Mammary epithelial cell (primary cell): ENCODE measurements around the gene DENND1A.

Source experiments
- EZH2 ChIP-seq: IDR thresholded peaks from 2 replicates; pipeline ENCODE4 v1.6.1; 2012; ENCODE audit warnings: low read length, inconsistent platforms, borderline replicate concordance
- TF ChIP-seq, protein P1 (sequence below), 2 donors: IDR thresholded peaks in 1 of 2; conservative IDR thresholded peaks in 1 of 2; 2 replicates each; pipeline ENCODE4 v1.5.1; 2011 to 2012; ENCODE audit warnings: inconsistent platforms in 2 of 2, low read length in 2 of 2, mild to moderate bottlenecking in 2 of 2, control low read depth in 1 of 2, low read depth in 1 of 2; ENCODE audit not compliant: insufficient read depth in 1 of 2; ENCODE audit errors: extremely low read depth in 1 of 2

DNA sequence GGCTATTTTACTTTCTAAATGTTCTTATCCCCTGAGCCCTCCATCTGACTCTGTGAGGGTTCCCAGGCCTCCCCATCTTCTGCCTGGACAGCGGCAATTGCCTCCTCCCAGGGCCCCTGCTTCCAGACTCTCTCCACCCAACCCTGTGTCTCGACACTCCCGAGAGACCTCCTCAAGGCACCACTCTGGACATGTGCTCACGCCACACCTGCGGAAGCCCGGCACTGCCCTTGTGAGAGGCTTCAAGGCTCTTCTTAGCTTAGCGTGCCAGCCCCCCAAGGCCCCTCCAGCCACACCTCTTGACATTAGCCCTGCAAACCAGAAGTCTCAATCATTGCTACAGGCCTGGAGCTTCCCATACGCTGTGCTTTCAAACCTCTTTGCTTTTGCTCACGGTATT is 449.8 kb downstream of the DENND1A start:
- TF ChIP-seq EZH2, result no peak
- TF ChIP-seq, protein P1, sequence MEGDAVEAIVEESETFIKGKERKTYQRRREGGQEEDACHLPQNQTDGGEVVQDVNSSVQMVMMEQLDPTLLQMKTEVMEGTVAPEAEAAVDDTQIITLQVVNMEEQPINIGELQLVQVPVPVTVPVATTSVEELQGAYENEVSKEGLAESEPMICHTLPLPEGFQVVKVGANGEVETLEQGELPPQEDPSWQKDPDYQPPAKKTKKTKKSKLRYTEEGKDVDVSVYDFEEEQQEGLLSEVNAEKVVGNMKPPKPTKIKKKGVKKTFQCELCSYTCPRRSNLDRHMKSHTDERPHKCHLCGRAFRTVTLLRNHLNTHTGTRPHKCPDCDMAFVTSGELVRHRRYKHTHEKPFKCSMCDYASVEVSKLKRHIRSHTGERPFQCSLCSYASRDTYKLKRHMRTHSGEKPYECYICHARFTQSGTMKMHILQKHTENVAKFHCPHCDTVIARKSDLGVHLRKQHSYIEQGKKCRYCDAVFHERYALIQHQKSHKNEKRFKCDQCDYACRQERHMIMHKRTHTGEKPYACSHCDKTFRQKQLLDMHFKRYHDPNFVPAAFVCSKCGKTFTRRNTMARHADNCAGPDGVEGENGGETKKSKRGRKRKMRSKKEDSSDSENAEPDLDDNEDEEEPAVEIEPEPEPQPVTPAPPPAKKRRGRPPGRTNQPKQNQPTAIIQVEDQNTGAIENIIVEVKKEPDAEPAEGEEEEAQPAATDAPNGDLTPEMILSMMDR (conservative IDR thresholded peaks at IDR 0.05 in 1 of 2, IDR thresholded peaks at IDR 0.05 in 1 of 2; ENCODE audit: extremely low read depth in 1 of 2, insufficient read depth in 1 of 2, low read depth in 1 of 2, low read length in 2 of 2), result no peak
